NT2/D1 (cell line): ENCODE data around the gene ABI3BP.

ENCODE experiments used
- DNase-seq: peaks from one replicate; pipeline ENCODE4 v3.0.0-alpha.2; 2011; ENCODE audit warnings: low read depth, low spot score
- H3K27me3 ChIP-seq: 2 replicates; pipeline ENCODE4 v1.6.0; 2011; ENCODE audit warnings: mild to moderate bottlenecking; ENCODE audit not compliant: insufficient read length, insufficient read depth
- H3K36me3 ChIP-seq: 2 replicates; pipeline ENCODE4 v1.6.1; 2011; ENCODE audit warnings: mild to moderate bottlenecking, low read length, mixed read lengths; ENCODE audit not compliant: insufficient read depth, insufficient read length
- H3K4me1 ChIP-seq: 2 replicates; pipeline ENCODE4 v1.5.1; 2011; ENCODE audit not compliant: insufficient read depth, insufficient read length
- H3K4me3 ChIP-seq: 2 replicates; pipeline ENCODE4 v1.5.1; 2011; ENCODE audit warnings: low read depth; ENCODE audit not compliant: insufficient read length
- H3K9ac ChIP-seq: 2 replicates; pipeline ENCODE4 v1.6.0; 2011; ENCODE audit warnings: low read depth; ENCODE audit not compliant: insufficient read length
- H3K9me3 ChIP-seq: 2 replicates; pipeline ENCODE4 v1.5.1; 2011; ENCODE audit warnings: mild to moderate bottlenecking, low read length; ENCODE audit not compliant: insufficient read depth
- SUZ12 ChIP-seq: IDR thresholded peaks from 2 replicates; pipeline ENCODE4 v1.6.1; 2011; ENCODE audit not compliant: insufficient read length, insufficient read depth; ENCODE audit errors: extremely low read depth
- YY1 ChIP-seq: IDR thresholded peaks from 2 replicates; pipeline ENCODE4 v1.6.1; 2011; ENCODE audit not compliant: insufficient read length, insufficient read depth
- ZNF274 ChIP-seq: IDR thresholded peaks from 2 replicates; pipeline ENCODE4 v1.6.1; 2011; ENCODE audit warnings: mild to moderate bottlenecking, low read depth, low read length

Gene ABI3BP

GRCh38 chr3:100852840-100853239 lies 140.4 kb downstream of the ABI3BP start:
- H3K9me3 ChIP-seq = no peaks in the 10 kb centered on the region
- H3K4me3 ChIP-seq = no peak overlapping the region
- no peak for TF ChIP-seq YY1
- no peak for TF ChIP-seq ZNF274
- TF ChIP-seq SUZ12 = no peak
- no peak for DNase-seq
- H3K27me3 ChIP-seq = no peaks in the 10 kb centered on the region
- H3K4me1 ChIP-seq = no peaks in the 10 kb centered on the region
- no peak overlapping the region for H3K9ac ChIP-seq
- no peaks in the 10 kb centered on the region for H3K36me3 ChIP-seq

GRCh38 chr3:100850701-100851100 lies 142.5 kb downstream of the ABI3BP start:
- TF ChIP-seq ZNF274 (no peak), SUZ12 (no peak), YY1 (no peak)
- DNase-seq = no peak
- no peak overlapping the region for H3K9ac ChIP-seq

GRCh38 chr3:100850156-100850555 lies 143.1 kb downstream of the ABI3BP start:
- TF ChIP-seq SUZ12 (no peak), ZNF274 (no peak), YY1 (no peak)
- no peaks in the 10 kb centered on the region for H3K27me3 ChIP-seq
- no peak for DNase-seq
- H3K4me3 ChIP-seq = no peak overlapping the region
- H3K9ac ChIP-seq = no peak overlapping the region
- H3K36me3 ChIP-seq = no peaks in the 10 kb centered on the region
- H3K4me1 ChIP-seq = no peaks in the 10 kb centered on the region
- H3K9me3 ChIP-seq = no peaks in the 10 kb centered on the region

More at GRCh38 chr3:100850701-100851100, 142.5 kb downstream of the ABI3BP start:
- Histone ChIP-seq H3K9me3 (no peaks in the 10 kb centered on the region), H3K27me3 (no peaks in the 10 kb centered on the region), H3K4me3 (no peak overlapping the region), H3K4me1 (no peaks in the 10 kb centered on the region), H3K36me3 (no peaks in the 10 kb centered on the region)

GRCh38 chr3:100844063-100844936 lies 148.9 kb downstream of the ABI3BP start:
- Histone ChIP-seq H3K9me3 (no peaks in the 10 kb centered on the region), H3K4me3 (no peak overlapping the region), H3K4me1 (no peaks in the 10 kb centered on the region), H3K27me3 (no peaks in the 10 kb centered on the region), H3K9ac (no peak overlapping the region), H3K36me3 (no peaks in the 10 kb centered on the region)
- TF ChIP-seq ZNF274 = no peak
- no peak for TF ChIP-seq YY1
- TF ChIP-seq SUZ12 = no peak
- DNase-seq = no peak

GRCh38 chr3:100838157-100838556 lies 155.1 kb downstream of the ABI3BP start:
- Histone ChIP-seq H3K9me3 (no peaks in the 10 kb centered on the region), H3K4me3 (no peak overlapping the region), H3K4me1 (no peaks in the 10 kb centered on the region)

GRCh38 chr3:100836661-100837060 lies 156.6 kb downstream of the ABI3BP start:
- no peaks in the 10 kb centered on the region for H3K27me3 ChIP-seq
- no peaks in the 10 kb centered on the region for H3K36me3 ChIP-seq
- no peak for TF ChIP-seq YY1
- TF ChIP-seq SUZ12 = no peak
- TF ChIP-seq ZNF274 = no peak
- no peak overlapping the region for H3K4me3 ChIP-seq
- H3K4me1 ChIP-seq = no peaks in the 10 kb centered on the region
- no peak for DNase-seq
- H3K9ac ChIP-seq = no peak overlapping the region
- no peaks in the 10 kb centered on the region for H3K9me3 ChIP-seq

More at GRCh38 chr3:100838157-100838556, 155.1 kb downstream of the ABI3BP start:
- no peaks in the 10 kb centered on the region for H3K27me3 ChIP-seq
- H3K36me3 ChIP-seq = no peaks in the 10 kb centered on the region
- H3K9ac ChIP-seq = no peak overlapping the region
- TF ChIP-seq ZNF274 (no peak), YY1 (no peak), SUZ12 (no peak)
- DNase-seq = no peak

GRCh38 chr3:100834332-100834731 lies 158.9 kb downstream of the ABI3BP start:
- Histone ChIP-seq H3K36me3 (no peaks in the 10 kb centered on the region), H3K4me3 (no peak overlapping the region), H3K4me1 (no peaks in the 10 kb centered on the region), H3K27me3 (no peaks in the 10 kb centered on the region), H3K9me3 (no peaks in the 10 kb centered on the region), H3K9ac (no peak overlapping the region)
- no peak for DNase-seq
- no peak for TF ChIP-seq SUZ12
- TF ChIP-seq ZNF274 = no peak
- no peak for TF ChIP-seq YY1

- H3K27me3 ChIP-seq = no peaks in the 10 kb centered on the region
Observed at GRCh38 chr3:100833483-100833882, 159.7 kb downstream of the ABI3BP start.

More at GRCh38 chr3:100833483-100833882, 159.7 kb downstream of the ABI3BP start:
- no peaks in the 10 kb centered on the region for H3K4me1 ChIP-seq
- no peaks in the 10 kb centered on the region for H3K9me3 ChIP-seq
- H3K9ac ChIP-seq = no peak overlapping the region
- H3K36me3 ChIP-seq = no peaks in the 10 kb centered on the region
- TF ChIP-seq YY1 (no peak), SUZ12 (no peak), ZNF274 (no peak)
- H3K4me3 ChIP-seq = no peak overlapping the region
- DNase-seq = no peak
